ENCODE measurements around the gene IGLL5. TPM values are rescaled to one million over a fixed set of nuclear protein-coding genes. Genes with fewer than 3 reads are reported as not detected.

Gene IGLL5
- total and polyA plus RNA-seq, 2 experiments from 2014 or later: not detected

DNA sequence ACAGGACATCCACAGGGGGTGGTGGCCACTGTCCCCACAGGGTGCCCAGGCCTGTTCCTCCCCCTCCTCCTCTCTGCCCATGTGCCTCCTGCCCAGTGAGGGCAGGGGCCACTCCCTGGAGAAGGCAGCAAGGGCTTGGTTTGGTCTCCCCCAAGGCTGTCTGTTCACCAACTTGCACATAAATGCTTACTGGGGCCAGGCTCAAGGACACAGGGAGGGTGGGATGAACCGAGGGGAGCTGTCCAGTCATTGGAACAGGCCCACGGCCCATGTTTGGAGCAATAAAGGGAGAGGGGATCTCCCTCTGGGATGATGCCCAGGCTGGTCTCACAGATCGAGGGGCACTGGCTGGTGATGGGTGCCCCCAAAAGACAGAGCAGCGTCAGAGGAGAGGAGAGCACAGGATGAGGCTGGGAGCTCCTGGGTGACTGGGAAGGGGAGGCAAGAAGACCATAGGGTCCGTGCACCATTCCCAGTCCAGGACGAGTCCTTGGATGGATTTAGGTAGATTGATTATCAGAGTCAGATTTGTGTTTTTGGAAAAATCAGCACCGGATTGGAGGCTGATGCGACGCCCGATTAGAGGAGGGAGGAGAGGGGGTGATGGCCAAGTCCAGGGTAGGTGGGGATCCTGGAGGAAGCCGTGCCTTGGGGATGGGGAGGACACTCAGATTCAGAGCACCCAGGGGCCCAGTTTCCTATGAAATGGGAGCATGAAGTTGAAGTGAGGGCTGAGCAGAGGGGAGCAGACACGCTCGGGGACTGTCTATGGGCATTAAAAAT, 1.1 kb downstream of the IGLL5 start:
- Histone ChIP-seq H4K20me1 (ENCODE audit: insufficient read depth) (no peaks in the 10 kb centered on the region), H3K27me3 (replicated peaks; ENCODE audit: insufficient read depth) (peaks cover 28% of the 10 kb centered on the region), H3F3A (ENCODE audit: insufficient read depth) (no peaks in the 10 kb centered on the region), H3K79me2 (ENCODE audit: insufficient read depth) (no peaks in the 10 kb centered on the region), H3K9me3 (ENCODE audit: low read depth) (no peaks in the 10 kb centered on the region), H2AFZ (no peak overlapping the region), H3K4me2 (ENCODE audit: unreplicated experiment) (no peak overlapping the region), H3K36me3 (ENCODE audit: low read depth) (no peaks in the 10 kb centered on the region), H3K9ac (no peak overlapping the region), H3K27ac (no peak overlapping the region), H3K4me1 (ENCODE audit: insufficient read depth) (no peaks in the 10 kb centered on the region), H3K4me3 (no peak overlapping the region), H3K9me2 (ENCODE audit: insufficient read depth) (no peaks in the 10 kb centered on the region)
- WGBS, 2 experiments (ENCODE audit: low coverage in 1 of 2, low lambda C conversion rate in 2 of 2, missing lambda C conversion rate in 2 of 2): 44 to 53% methylated on average over 13 of the region's 13 CpGs
- no peak for DNase-seq
- TF ChIP-seq EZH2 (IDR thresholded peaks at IDR 0.05; ENCODE audit: insufficient read depth, poor library complexity, severe bottlenecking): no peak
- no peak for TF ChIP-seq EZH2phosphoT487 (IDR thresholded peaks at IDR 0.05; ENCODE audit: insufficient read depth, low read depth)
- in situ Hi-C loops (cut with MboI): no loop called here

DNA sequence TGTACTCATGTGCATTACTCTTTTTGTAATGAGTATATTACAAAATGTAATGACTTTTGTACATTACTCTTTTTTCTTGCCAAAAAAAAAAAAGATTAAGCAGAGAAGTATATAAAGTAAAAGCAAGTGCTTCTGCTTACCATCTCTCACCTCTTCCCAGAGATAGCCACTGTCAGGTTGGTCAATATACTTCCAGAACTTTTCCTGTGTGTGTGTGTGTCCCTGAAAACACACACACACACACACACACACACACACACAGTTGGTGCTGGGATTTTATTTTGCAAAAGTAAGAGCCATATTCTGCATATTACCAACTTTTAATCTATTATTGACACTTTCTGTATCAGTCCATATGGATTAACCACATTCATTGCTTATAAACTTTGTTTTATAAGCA, 2.5 kb downstream of the IGLL5 start:
- no peak for DNase-seq
- in situ Hi-C loops (cut with MboI): no loop called here
- Histone ChIP-seq H3K4me2 (ENCODE audit: unreplicated experiment) (no peak overlapping the region), H4K20me1 (ENCODE audit: insufficient read depth) (no peaks in the 10 kb centered on the region), H3K4me1 (ENCODE audit: insufficient read depth) (no peaks in the 10 kb centered on the region), H3K9me2 (ENCODE audit: insufficient read depth) (no peaks in the 10 kb centered on the region), H3K79me2 (ENCODE audit: insufficient read depth) (no peaks in the 10 kb centered on the region), H3K9me3 (ENCODE audit: low read depth) (no peaks in the 10 kb centered on the region), H3K4me3 (no peak overlapping the region), H2AFZ (no peak overlapping the region), H3K27me3 (replicated peaks; ENCODE audit: insufficient read depth) (peaks cover 28% of the 10 kb centered on the region), H3K36me3 (ENCODE audit: low read depth) (no peaks in the 10 kb centered on the region), H3K9ac (no peak overlapping the region), H3F3A (ENCODE audit: insufficient read depth) (no peaks in the 10 kb centered on the region), H3K27ac (no peak overlapping the region)
- TF ChIP-seq EZH2 (IDR thresholded peaks at IDR 0.05; ENCODE audit: insufficient read depth, poor library complexity, severe bottlenecking): no peak
- no peak for TF ChIP-seq EZH2phosphoT487 (IDR thresholded peaks at IDR 0.05; ENCODE audit: insufficient read depth, low read depth)

DNA sequence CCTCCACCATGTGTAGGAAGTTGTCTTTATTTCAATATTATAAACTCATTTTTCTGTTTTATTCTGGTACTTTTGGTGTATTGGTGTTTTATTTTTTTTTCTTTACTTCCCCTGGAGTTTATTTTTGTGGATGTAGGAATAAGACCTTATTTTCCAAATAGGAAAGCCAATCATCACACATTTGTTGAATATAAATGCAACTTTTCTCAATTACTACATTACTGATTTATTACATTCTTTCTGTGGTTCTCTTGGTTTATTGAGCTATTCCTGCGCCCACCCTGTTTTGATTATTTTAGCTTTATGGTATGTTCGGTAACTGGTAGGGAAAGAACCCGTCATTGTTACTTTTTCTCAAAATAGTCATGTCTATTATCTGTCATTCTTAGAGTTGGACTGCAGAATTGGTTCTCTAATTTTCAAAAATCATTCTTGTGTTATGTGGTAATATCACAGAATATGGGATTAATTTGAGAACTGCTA, 3.6 kb downstream of the IGLL5 start:
- H2AFZ ChIP-seq: no peak overlapping the region
- H3K27ac ChIP-seq: no peak overlapping the region
- H3K4me3 ChIP-seq: no peak overlapping the region
- H3K79me2 ChIP-seq (ENCODE audit: insufficient read depth): no peaks in the 10 kb centered on the region
- H4K20me1 ChIP-seq (ENCODE audit: insufficient read depth): no peaks in the 10 kb centered on the region
- no peak overlapping the region for H3K9ac ChIP-seq
- peaks cover 22% of the 10 kb centered on the region for H3K27me3 ChIP-seq (replicated peaks; ENCODE audit: insufficient read depth)
- WGBS, 2 experiments (ENCODE audit: low coverage in 1 of 2, low lambda C conversion rate in 2 of 2, missing lambda C conversion rate in 2 of 2): 21 to 29% methylated on average over 3 of the region's 3 CpGs
- H3K36me3 ChIP-seq (ENCODE audit: low read depth): no peaks in the 10 kb centered on the region
- H3K9me2 ChIP-seq (ENCODE audit: insufficient read depth): no peaks in the 10 kb centered on the region
- DNase-seq: no peak
- TF ChIP-seq EZH2phosphoT487 (IDR thresholded peaks at IDR 0.05; ENCODE audit: insufficient read depth, low read depth): no peak
- no peak for TF ChIP-seq EZH2 (IDR thresholded peaks at IDR 0.05; ENCODE audit: insufficient read depth, poor library complexity, severe bottlenecking)
- H3K4me2 ChIP-seq (ENCODE audit: unreplicated experiment): no peak overlapping the region
- in situ Hi-C loops (cut with MboI): no loop called here
- no peaks in the 10 kb centered on the region for H3K4me1 ChIP-seq (ENCODE audit: insufficient read depth)
- no peaks in the 10 kb centered on the region for H3F3A ChIP-seq (ENCODE audit: insufficient read depth)
- no peaks in the 10 kb centered on the region for H3K9me3 ChIP-seq (ENCODE audit: low read depth)

DNA sequence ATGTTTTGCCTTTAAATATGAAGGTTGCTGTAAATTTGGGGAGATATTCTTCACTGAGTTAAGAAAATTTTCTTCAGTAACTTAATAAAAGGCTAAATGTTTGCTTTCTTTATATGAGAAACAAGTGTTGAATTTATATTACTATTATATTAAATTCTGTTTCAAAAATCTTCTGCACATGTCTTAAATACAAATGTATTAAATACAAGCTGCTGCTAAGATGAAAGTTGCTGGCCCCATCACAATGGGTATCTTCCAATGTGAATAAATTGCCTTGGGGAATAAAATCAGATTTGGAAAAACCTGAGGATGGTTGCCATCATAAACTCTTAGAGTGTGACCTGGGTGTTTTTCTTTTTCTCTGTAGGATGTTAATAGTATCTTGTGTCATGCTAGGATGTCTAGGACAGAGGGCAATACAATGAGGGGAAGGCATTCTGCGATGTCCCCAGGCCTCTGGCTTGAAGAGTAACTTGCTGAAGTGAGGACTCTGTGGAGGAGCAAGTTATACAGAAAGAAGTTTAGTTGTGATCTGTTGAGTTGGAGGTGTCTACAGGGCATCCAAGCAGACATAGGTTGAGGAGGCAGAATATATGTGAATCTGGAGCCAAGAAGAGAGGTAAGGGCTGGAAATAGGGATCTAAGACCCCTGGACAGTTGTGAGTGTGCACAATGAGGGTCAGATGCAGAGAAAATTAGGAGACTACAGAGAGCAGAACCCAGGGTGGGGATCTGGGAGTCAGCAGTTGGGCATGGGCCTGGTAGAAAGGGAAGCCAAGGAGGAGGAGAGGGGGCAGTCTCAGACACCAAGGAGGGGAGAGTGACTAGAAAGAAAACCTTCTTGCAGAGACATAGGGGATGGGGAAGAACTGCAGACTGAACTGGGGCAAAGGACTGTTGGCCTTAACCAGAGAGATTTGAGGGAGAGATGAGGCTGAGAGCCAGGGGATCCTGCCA, 4.8 kb downstream of the IGLL5 start:
- no peak for DNase-seq
- H3K27ac ChIP-seq: no peak overlapping the region
- TF ChIP-seq EZH2phosphoT487 (IDR thresholded peaks at IDR 0.05; ENCODE audit: insufficient read depth, low read depth) (no peak), EZH2 (IDR thresholded peaks at IDR 0.05; ENCODE audit: insufficient read depth, poor library complexity, severe bottlenecking) (no peak)
- H3K9me3 ChIP-seq (ENCODE audit: low read depth): no peaks in the 10 kb centered on the region
- no peaks in the 10 kb centered on the region for H3F3A ChIP-seq (ENCODE audit: insufficient read depth)
- no peaks in the 10 kb centered on the region for H4K20me1 ChIP-seq (ENCODE audit: insufficient read depth)
- H3K4me1 ChIP-seq (ENCODE audit: insufficient read depth): no peaks in the 10 kb centered on the region
- WGBS, 2 experiments (ENCODE audit: low coverage in 1 of 2, low lambda C conversion rate in 2 of 2, missing lambda C conversion rate in 2 of 2): 41 to 43% methylated on average over 1 of the region's 1 CpG
- in situ Hi-C loops (cut with MboI): no loop called here
- no peak overlapping the region for H3K4me3 ChIP-seq
- peaks cover 22% of the 10 kb centered on the region for H3K27me3 ChIP-seq (replicated peaks; ENCODE audit: insufficient read depth)
- no peak overlapping the region for H2AFZ ChIP-seq
- H3K9ac ChIP-seq: no peak overlapping the region
- H3K79me2 ChIP-seq (ENCODE audit: insufficient read depth): no peaks in the 10 kb centered on the region
- H3K36me3 ChIP-seq (ENCODE audit: low read depth): no peaks in the 10 kb centered on the region
- no peaks in the 10 kb centered on the region for H3K9me2 ChIP-seq (ENCODE audit: insufficient read depth)
- no peak overlapping the region for H3K4me2 ChIP-seq (ENCODE audit: unreplicated experiment)
